GM10847 (cell line): Measurements from ENCODE around the gene EIF4EBP2.

Source experiments
- POLR2A ChIP-seq: IDR thresholded peaks from 2 replicates; pipeline ENCODE4 v1.6.1; 2011; ENCODE audit not compliant: insufficient read length; ENCODE audit errors: extremely low read depth

EIF4EBP2 gene

GRCh38 chr10:70404036-70404786, at the start of gene EIF4EBP2:
Gene EIF4EBP2, plus strand, starts transcription at chr10:70404145. Its CDS starts 257 bp downstream, at chr10:70404402.
- peak; percentile 97 for TF ChIP-seq POLR2A

GRCh38 chr10:70354556-70354955, 49.4 kb upstream of the EIF4EBP2 start:
- TF ChIP-seq POLR2A: no peak

GRCh38 chr10:70355051-70356021, 48.6 kb upstream of the EIF4EBP2 start:
- TF ChIP-seq POLR2A: peak; percentile 34

GRCh38 chr10:70357565-70357964, 46.4 kb upstream of the EIF4EBP2 start:
- no peak for TF ChIP-seq POLR2A

GRCh38 chr10:70358446-70358845, 45.5 kb upstream of the EIF4EBP2 start:
- TF ChIP-seq POLR2A: no peak

- no peak for TF ChIP-seq POLR2A
Observed at GRCh38 chr10:70359017-70359550, 44.9 kb upstream of the EIF4EBP2 start.

- no peak for TF ChIP-seq POLR2A
Observed at GRCh38 chr10:70360215-70360614, 43.7 kb upstream of the EIF4EBP2 start.

- no peak for TF ChIP-seq POLR2A
Observed at GRCh38 chr10:70362328-70362727, 41.6 kb upstream of the EIF4EBP2 start.

- TF ChIP-seq POLR2A: no peak
Observed at GRCh38 chr10:70363292-70363691, 40.7 kb upstream of the EIF4EBP2 start.

GRCh38 chr10:70363971-70364771, 39.8 kb upstream of the EIF4EBP2 start:
- TF ChIP-seq POLR2A: no peak

- TF ChIP-seq POLR2A: no peak
Observed at GRCh38 chr10:70364772-70365091, 39.2 kb upstream of the EIF4EBP2 start.

GRCh38 chr10:70367195-70367796, 36.6 kb upstream of the EIF4EBP2 start:
- no peak for TF ChIP-seq POLR2A

GRCh38 chr10:70368774-70369482, 35.0 kb upstream of the EIF4EBP2 start:
- no peak for TF ChIP-seq POLR2A

GRCh38 chr10:70369498-70370018, 34.4 kb upstream of the EIF4EBP2 start:
- TF ChIP-seq POLR2A: no peak
